ENCODE measurements around the gene SLC22A1. TPM values are rescaled to one million over a fixed set of nuclear protein-coding genes. Genes with fewer than 3 reads are reported as not detected.

The SLC22A1 gene
- total and polyA plus RNA-seq, 2 donors (not counting 3 experiments of a cell fraction or from before 2014, with no cell fraction given) = 0.04 TPM; not detected in 1

- intact Hi-C loops (cut with micrococcal nuclease) = loop anchor here (10.0 kb wide), 1 partner anchor 310 kb away; the partner anchor contains the start of gene MRPL18
- FAIRE-seq = no peak
- dilution Hi-C loops (cut with MboI; ENCODE audit: extremely low pct_ligation_motif_present, low sequenced_read_pairs) = no loop called here
Observed at GRCh38 chr6:160104821-160105517, 16.6 kb upstream of the SLC22A1 start.

More at GRCh38 chr6:160104821-160105517, 16.6 kb upstream of the SLC22A1 start:
- H3K27me3 ChIP-seq (ENCODE audit: control insufficient read depth in 2 of 2, insufficient read depth in 2 of 2, low read length in 2 of 2) = no peaks in the 10 kb centered on the region
- no peaks in the 10 kb centered on the region for H3K9me3 ChIP-seq (replicated peaks; ENCODE audit: control insufficient read depth, insufficient read depth, low read length)
- no peak overlapping the region for H2AFZ ChIP-seq (ENCODE audit: low read depth, low read length)
- TF ChIP-seq JUN (IDR thresholded peaks at IDR 0.05; ENCODE audit: borderline replicate concordance, insufficient read depth, insufficient read length, low read depth) (no peak), MYC (IDR thresholded peaks at IDR 0.05; ENCODE audit: low read depth, low read length) (no peak), EZH2 (IDR thresholded peaks at IDR 0.05; ENCODE audit: borderline replicate concordance, low read depth, low read length, severe bottlenecking) (no peak), CTCF (IDR thresholded peaks at IDR 0.05; ENCODE audit: extremely low read depth in 1 of 2, insufficient read depth in 1 of 2, low read depth in 1 of 2, low read length in 2 of 2) (no peak), POLR2AphosphoS5 (IDR thresholded peaks at IDR 0.05; ENCODE audit: insufficient read depth, low read depth, low read length) (no peak), GATA2 (IDR thresholded peaks at IDR 0.05; ENCODE audit: insufficient read depth, insufficient read length, low read depth, low read length) (no peak), FOS (IDR thresholded peaks at IDR 0.05; ENCODE audit: borderline replicate concordance, insufficient read depth, low read length) (no peak), MAX (IDR thresholded peaks at IDR 0.05; ENCODE audit: insufficient read depth, insufficient read length) (no peak), POLR2A (IDR thresholded peaks at IDR 0.05; ENCODE audit: low read depth, low read length) (no peak)
- no peak overlapping the region for H3K4me3 ChIP-seq (replicated peaks in 1 of 3; ENCODE audit: insufficient read depth in 1 of 3, low read depth in 1 of 3, low read length in 3 of 3)
- ChIA-PET POLR2A (no interaction called here), CTCF (interaction anchor here (0.6 to 7.0 kb wide), 2 partner anchors 99 to 241 kb away, joined by 4 to 53 read pairs; no protein-coding TSS in a partner anchor)
- no peak for DNase-seq (ENCODE audit: low read depth, low spot score)
- H3K36me3 ChIP-seq (ENCODE audit: control insufficient read depth in 2 of 2, extremely low read depth in 1 of 2, insufficient read depth in 2 of 2, low read length in 2 of 2) = peaks cover 0 to 5% of the 10 kb centered on the region in 2 experiments
- H3K9ac ChIP-seq (replicated peaks; ENCODE audit: extremely low read depth, insufficient read depth, low read length) = no peak overlapping the region
- H3K4me2 ChIP-seq (ENCODE audit: insufficient read depth, low read length) = no peak overlapping the region
- H3K4me1 ChIP-seq (ENCODE audit: control insufficient read depth, extremely low read depth, insufficient read depth, low read length) = no peaks in the 10 kb centered on the region
- no peak overlapping the region for H3K27ac ChIP-seq (ENCODE audit: insufficient read depth, low read depth, low read length)
- no TSS peak for BruUV-seq (replicated peaks)
- H3K79me2 ChIP-seq (ENCODE audit: control insufficient read depth, insufficient read depth, low read length) = no peaks in the 10 kb centered on the region
- H3K9me1 ChIP-seq (replicated peaks; ENCODE audit: control insufficient read depth, extremely low read depth, insufficient read depth, low read length) = no peaks in the 10 kb centered on the region
- H4K20me1 ChIP-seq (replicated peaks; ENCODE audit: control insufficient read depth, extremely low read depth, insufficient read depth, low read length) = no peaks in the 10 kb centered on the region

Measured in endothelial cell of umbilical vein (primary cell).